A204.1 (cell line): ENCODE measurements around the gene MAFG.

Experiments used
- FAIRE-seq: peaks from 2 replicates; lab custom pipeline; 2012; peaks lifted over from hg19 to GRCh38; lab: Jason Lieb, UNC

The MAFG gene

DNA sequence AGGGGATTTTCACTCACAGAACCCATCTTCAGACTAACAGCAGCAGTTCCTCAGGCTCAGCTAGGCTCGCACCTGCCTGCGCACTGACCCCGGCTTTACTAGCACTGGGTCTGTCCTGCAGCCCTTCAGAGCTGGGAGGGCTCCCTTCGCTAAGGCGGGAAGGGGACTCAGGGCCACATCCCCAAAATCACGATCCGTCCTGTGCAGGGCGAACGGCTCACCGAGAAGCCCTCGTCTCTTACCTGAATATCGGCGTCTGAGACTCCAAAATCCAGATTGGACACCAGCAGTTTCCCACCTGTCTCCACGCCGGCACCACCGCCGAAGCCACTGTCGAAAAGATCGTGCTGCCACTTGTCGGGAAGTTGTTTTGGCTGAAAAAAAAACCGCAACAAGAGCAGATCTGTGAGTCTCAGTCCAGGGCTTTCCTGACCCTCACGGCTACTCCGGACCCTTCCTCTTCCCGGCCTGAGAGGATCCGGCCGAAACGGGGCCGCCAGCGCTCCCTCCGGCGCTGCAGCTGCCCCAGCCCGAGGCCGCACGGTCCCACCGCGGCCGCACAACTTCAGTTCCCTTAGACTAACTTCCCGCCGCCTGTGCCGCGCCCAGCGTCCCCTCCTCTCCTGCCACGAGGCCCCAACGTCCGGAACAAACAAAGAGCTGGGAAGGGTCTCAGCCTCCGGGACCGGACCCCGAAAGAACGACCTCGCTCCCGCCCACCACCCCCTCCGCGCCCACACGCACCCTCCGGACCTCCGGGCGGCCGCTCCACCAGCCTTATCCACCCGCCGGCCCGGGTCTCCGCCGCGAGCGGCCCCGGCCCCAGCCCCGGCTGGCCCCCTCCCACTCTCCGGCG, 36.9 kb downstream of the MAFG start:
- no peak for FAIRE-seq

DNA sequence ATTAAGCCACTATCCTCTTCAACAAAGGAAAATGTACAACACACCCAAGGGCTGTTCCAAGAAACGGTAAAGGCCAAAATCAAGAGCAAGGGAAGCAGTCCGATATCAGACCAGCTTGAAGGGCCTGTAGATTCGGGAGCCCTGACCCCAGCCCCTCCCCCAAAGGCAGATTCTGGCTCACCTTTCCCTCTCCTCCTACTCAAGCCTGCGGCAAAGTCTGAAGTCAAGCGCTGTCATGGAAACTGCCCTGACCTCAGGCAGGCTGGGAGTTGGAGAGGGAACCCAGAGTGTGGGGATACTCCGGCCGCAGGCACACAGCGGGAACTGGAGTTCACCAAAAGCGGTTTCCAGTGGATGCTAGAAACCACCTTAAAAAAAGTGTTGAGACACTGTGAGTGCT, 37.9 kb downstream of the MAFG start:
- FAIRE-seq = no peak

DNA sequence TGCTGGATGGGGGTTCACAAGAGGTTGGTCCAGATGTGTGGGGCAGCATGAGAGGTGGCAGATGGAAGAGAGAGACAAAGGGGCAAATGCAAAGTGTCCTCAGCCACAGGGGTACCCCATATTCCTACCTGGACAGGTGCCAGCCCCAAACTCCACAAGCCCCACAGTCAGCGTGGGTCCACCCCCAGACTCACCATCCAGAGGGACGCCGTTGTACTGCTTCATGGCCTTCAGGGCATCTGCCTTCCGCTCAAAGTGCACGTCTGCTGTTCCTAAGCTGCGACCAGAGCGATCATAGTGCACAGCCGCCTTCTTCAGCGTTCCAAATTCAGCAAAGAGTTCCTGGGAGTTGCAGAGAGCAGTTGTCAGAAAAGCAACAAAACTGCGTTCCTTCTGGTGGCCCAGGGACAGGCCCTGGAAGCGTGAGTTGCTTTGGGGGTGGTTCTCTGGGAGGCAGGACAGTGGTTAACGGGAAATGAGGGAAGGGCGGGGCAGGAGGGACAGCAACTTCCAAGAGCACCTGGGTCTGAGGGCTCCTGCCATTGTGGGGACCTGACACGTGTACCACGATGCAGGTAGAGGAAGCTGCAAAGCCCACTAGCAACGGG, 38.4 kb downstream of the MAFG start:
- no peak for FAIRE-seq

DNA sequence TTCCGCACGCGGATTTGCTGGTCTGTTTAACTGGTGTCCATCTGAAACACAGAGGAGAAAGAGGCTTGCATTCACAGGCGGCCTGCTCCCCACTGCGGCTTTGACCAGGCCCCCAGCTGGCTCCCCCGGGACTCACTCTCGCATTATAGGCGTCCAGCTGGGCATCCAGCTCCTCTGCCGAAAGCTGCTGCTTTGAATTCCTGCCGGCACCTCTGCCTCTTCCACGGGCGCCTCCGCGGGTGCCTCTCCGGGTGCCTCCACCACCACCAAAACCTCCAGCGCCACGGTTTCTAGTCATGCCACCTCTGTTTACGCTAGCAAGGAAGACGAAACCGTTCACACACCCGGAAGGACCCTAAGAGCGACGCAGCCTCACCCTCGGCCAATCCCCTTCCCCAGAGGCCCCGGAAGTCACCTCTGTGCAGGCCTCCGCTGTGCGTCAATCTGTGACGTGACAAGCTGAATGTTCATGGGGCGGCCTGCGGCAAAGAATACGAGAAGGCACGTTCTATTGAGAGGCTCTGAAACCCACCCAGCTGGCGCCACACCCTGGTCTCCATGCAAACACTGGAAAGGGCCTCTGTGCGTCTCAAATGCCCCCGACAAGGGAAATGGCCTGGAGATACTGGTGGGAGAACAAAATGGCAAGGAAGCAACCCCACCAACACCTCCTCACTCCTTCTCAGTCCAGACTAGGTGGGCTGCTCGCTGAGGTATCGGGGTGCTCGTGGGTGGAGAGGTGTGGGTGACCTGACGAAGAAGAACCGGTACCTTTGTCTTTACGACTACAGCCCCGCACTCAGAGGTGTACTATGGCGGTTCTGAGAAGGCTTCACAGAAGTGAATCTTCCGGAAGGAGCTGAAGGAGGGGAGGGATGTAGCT, 39.2 kb downstream of the MAFG start:
- no peak for FAIRE-seq

DNA sequence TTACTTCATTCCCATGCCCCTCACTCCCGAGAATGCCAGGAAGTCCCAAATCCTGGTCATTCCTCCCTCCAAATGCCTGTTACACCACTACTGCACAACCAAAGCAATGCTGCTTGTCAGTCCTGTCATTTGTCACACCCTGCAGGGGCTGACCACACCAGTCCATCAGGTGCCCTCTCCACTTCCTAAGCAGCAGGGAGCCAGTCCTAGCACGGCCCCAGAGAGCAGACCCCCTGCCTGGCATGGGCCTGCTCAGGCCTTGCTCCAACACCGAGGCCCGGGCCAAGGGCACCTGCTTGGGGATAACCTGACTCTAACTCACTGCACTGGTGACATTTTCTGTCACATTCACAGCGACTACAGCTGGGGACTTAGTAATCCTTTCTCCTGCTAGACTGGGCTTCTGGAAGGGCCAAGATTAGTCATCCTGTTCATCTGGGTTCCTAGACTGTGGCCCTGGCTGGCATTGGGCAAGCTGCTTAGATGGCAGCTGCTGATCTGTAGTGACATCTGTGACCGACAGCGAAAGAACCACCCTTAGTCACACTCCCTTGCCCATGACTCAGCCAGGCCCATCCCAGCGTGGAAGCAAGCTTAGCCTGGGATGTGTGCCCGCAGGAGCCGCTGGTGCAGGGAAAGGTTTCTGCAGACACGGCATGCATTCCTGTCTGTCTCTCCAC, 41.5 kb downstream of the MAFG start:
- no peak for FAIRE-seq

DNA sequence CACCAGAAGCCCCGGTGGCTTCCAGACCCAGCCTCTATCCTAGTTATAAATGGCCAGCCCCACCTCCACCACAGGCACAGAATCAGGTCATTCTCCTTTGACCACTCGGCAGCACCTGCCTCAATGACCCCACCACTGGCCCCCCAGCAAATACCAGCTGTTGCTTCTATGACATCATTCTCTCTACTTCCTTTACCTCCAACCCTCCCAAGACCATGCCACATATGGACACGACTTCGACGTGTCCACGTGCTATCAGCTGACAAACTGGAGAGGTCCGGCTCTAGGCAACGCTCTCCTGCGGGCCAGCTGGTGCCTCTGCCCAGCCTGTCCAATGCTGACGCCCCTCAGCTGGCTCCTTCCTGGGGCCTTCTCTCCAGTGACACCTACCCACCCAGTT, 42.1 kb downstream of the MAFG start:
- FAIRE-seq = no peak

DNA sequence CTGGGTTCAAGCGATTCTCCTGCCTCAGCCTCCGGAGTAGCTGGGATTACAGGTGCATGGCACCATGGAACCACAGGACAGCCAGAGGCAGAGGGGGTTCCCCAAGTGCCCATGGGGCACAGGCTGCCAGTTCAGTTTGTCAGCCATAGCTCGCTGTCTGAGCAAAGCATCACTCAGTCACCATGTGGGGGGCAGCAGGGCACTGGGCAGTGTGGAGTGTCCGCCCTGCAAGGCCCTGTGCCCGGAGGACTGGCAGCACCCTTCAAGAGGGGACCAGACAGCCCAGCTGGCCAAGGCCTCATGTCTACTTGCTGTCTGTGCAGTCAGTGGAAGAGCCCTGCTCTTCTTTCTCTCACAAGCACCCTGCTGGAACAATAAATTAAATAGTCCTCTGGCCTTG, 42.6 kb downstream of the MAFG start:
- FAIRE-seq = no peak

DNA sequence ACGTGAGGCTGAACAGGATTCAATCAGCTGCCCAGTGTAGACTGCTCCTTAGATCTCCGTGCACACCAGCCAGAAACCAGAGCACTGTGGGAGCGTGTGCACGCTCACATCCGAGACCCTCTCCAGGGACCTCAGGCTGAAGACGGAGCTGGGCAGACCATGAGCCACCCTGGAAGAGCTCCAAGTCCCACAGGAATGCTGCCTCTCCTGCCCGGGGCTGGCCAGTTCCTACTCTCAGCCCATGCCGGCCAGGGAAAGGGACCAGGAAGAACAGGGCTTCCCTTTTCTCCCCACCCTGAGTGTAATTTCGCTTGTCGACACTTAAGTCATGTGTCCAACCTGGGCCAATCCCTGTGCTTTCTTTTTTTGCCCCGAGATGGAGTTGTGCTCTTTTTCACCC, 43.0 kb downstream of the MAFG start:
- FAIRE-seq = no peak

DNA sequence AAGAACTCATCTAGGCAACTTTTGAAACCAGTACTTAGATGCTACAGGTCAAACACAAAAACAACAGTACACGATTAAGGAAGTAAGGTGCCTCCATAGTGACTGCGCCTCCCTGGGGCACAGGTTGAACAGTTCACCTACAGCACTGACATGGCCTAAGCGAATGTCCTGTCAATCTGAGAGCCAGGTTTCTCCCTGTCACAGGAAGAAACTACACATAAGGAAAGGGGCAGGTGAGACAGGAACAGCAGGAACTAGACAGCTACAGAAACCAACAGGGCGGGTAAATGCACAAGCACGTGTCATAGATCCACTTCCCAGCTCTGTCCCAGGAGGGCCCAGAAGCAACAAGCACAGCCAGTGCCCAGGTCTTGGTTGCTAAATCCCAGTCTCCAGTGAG, 48.4 kb downstream of the MAFG start:
- no peak for FAIRE-seq

DNA sequence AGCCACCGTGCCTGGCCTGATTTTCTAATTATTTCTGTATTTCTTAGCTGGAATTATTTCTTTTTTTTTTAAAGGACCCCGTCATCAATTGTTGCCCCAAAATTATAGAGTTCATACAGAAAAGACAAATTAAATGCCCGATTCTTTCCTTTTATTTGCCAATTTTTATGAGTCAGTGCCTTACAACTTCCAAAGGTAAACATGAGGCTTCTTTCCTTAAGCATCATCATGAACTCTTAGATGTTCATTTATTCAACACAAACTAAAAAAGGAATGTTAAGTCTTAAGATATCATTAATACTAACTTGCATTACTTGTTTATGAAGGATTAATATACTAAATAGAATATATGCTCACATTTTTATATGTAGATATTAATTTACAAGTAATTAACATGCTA, 49.2 kb downstream of the MAFG start:
- FAIRE-seq = no peak

DNA sequence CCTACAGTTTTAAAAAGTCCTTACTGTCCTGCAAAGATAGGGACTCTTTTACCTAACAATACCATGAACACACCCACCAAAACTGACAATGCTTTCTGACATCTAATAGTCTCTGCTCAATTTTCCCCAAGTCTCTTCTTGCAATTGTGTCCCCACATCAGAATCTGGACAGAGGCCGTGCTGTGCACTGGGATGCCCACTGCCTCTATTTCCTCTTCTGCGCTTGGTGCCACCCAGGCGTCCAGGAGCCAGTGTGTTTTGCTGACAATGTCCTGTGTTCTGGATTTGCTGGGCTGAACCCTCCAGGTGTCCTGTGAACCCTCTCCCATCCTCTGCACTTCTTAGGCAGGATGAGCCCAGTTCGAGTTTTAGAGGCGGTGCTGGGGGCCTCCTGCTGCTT, 50.0 kb downstream of the MAFG start:
- FAIRE-seq = no peak

DNA sequence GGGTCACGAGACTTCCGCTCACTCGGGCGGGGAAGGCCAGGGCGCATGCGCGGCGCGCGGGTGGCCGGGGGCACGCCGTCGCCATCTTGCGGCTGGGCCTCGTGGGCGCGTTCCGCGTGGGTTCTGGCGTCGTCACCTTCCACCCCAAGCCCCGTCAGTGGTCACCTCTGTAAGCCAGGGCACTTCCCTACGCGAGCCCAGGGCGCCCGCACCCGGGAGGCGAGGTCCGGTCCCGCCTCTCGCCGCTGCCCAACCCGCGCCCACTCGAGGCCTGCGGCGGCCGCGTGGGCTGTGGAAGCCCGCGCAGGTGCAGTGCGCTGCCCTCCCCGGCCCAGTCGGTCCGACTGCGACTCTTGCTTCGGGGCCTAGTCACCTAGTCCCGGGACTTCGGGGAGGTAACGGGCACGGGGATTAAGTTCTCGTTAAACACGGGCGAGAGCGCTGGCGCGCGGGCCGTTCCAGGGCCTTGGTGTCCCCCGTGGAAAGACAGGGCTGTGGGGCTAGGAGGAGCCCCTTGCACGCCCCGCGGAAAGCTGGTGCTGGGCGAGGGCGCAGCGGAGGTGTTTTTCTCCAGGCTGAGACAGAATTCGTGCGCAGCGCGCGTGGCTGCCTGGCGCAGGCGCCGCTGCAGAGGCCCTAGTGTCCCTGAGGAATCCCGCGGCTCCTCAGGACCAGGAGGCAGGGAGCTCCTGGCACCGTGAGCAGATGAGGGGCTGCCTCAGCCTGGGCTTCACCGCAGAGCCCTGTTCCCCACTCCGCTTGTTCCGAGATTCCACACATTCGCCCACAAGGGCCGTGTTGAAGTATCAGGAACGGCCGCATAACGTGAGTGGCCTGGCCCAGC, 55.9 kb downstream of the MAFG start:
- no peak for FAIRE-seq

DNA sequence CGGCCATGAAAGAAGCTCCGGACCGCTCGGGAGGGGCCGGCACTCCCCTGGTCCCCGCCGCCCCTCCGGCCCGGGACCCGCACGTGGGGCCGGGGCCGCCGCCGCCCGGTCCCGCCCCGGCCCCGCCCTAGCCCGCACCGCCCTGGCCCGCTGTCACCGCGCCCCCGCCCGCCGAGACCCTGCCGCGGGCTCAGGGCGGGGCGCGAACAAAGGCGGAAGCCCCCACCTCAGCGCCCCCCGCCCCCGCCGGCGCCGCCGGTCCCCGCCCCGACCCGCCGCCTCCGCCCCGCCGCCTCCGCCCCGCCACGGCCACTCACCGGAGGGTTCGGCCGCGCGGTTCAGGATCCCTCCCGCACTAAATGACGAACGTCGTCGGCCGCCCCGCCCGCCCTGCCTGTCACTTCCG, 56.6 kb downstream of the MAFG start, which contains the start of gene ARHGDIA:
TSS of gene ARHGDIA (minus strand) at position 357 of the 406 bp plus-strand sequence. CDS start 1,407 bp downstream, outside the sequence.
- no peak for FAIRE-seq

DNA sequence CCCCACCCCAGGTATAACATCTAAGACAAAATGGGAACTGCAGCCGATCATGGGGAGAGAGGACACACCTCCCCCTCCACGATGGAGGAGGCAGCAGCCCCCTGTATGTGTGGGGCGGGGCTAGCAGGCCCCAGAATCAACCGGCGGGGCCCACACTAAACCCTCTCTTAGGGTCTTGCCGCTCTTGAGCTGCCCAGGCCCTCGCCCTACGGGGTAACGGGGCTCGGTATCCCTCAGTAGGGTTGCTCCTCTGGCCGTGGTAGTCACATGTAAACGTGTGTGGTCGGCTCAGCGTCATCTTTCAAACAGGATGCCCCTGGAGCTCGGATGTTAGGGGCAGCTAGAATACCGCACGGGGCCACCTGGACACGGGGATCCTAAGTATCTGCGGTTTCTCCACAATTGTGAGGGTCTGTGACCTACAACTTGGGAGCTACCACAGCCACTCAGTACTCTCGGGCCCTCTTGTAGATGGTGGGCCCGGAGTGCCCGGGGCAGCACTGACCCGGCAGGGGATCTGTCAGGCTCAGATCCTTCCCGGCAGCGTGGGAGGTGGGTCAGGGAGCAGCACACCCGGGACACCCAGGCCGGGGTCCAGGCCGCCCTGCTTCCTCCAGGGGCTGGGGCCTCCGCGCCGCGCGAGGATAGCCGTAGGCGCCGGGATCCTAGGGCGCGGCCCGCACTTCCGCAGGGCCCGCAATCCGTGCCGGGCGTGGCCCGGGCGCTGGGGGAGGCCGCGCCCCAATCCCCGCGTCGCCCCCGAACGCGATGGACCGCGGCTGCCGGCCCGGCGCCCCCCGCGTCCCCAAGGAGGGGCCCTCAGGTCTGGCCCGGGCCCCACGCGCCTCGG, 57.2 kb downstream of the MAFG start:
- FAIRE-seq = no peak

DNA sequence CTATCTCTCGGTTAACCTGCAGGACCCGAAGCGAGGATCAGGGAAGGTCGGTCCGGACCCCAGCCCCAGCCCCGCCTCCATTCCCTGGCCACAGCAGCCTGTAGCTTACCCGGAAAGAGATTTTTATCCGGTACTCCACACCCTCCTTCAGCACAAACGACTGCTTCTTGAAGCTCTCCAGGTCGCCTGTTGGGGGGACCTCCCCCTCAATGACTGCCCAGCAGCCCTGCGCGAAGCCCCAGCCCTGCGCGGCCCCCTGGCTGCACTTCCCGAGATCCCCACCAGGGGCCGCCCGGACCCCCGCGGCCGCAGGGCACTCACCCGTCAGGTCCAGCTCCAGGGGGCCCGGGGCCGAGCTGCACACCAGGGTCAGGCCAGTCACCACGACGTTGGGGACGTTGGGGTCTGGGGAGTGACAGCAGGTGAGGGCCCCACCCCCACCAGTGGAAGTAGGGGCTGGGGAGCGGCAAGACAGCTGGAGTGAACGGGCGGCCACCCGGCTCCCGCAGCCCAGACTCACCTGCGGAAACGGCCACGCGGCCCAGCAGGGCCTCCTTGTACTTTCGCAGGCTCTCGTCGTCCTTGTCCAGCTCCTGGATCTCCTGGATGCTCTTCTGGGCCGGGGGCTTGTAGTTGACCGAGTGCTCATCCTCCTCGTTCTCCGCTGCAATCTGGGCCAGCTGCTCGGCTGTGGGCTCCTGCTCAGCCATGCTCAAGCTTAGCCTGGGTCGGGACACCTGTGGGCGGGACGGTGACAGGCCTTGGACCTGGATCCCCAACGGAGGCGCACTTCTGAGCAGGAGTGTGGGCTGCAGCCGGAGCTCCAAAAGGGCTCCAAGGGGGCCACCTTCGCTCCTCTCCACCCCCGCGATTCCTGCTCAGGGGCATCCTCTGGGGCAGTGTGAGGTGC, 58.1 kb downstream of the MAFG start:
- FAIRE-seq = no peak

DNA sequence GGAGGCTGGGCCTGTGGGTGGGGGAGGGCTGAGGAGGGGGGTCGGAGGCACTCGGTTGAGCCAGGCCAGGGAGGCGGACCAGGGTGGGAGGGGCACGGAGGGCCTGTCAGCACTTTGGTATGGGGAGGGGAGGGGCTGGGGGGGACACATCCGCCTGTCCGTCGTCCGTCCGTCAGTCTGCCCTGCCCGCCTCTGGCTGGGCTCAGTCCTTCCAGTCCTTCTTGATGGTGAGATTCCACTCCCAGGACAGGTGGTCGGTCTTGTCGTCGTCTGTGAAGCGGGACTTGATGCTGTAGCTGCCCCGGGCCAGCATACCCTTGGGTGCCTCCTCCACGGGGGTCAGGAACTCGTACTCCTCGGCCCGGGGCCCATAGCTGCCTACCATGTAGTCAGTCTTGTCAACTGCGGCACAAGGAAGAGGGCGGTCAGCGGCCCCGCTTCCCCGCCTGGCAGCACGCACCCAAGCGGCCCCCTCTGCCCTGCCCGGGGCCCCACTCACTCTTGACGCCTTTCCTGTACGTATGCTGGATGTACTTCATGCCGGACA, 58.8 kb downstream of the MAFG start:
- no peak for FAIRE-seq
